HG03064 (cell line): ENCODE measurements around the gene PDZRN4.
"Not testable (repeated sequence)": the region's sequence is repeated elsewhere in the genome, so short reads cannot be mapped to it uniquely, and the experiment has no call there.

Experiments used
- ATAC-seq: cut with Tn5 transposase; IDR thresholded peaks from one replicate; pipeline ENCODE4 v1.9.1; 2021; ENCODE audit warnings: low read depth; ENCODE audit not compliant: unreplicated experiment

Gene PDZRN4

DNA sequence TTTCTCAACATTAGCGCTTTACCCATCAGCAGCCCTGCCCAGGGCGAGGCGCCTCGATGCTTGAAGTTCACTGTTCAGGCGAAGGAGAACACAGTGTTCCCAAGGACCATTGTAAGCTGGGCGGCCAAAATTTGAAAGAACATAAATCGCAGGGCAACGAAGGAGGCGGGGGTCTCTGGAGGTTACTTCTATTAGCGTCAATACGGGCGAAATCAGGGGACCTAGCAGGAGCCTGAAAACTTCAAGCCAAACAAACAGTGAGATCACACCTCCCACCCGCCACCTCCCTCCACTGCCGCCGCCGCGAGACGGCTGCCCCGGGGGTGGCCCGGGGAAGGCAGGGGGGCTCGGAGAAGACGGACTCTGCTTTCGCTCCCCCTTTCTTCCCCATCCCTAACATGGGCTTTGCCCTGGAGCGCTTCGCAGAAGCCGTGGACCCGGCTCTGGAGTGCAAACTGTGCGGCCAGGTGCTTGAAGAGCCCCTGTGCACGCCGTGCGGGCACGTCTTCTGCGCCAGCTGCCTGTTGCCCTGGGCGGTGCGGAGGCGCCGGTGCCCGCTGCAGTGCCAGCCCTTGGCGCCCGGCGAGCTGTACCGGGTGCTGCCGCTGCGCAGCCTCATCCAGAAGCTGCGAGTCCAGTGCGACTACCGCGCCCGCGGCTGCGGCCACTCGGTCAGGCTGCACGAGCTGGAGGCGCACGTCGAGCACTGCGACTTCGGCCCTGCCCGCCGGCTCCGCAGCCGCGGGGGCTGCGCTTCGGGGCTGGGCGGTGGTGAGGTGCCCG lies at the start of gene PDZRN4:
TSS of gene PDZRN4 (plus strand) at position 263 of the 783 bp plus-strand sequence.
- no peak for ATAC-seq

DNA sequence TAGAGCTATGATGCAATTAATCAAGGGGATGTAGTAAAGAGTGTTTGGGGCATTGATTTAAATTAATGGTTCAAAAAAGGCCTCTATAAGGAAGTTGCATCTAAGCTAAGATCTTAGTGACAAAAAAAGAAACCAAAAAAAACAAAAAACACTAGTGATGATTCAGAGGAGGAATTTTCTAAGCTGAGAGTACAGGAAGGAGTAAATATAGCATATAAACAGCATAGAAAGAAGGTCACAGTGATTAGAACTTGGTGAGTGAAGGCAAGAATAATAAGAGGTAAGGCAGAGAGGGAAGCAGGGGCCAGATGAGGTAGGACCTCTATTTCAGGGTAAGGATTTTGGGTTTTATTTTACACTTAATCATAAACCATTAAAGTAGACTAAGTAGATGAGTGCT lies 48.0 kb upstream of the PDZRN4 start:
- no peak for ATAC-seq

DNA sequence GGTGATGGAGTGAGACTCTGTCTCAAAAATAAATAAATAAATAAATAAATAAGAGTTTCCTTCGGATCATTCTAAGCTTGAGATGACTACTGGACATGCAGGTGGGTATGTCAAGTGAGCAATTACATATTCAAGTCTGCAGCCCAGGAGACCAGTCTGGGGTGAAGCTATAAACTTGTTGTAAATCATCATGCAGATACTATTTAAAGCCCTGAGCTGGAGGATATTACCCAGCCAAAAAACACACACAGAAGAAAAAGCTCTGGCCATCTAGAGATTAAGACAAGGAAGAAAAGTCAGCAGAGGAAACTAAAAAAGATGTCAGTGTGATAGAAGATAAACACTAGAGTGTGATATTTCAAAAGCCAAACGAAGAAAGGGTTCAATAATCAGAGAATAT lies 47.0 kb upstream of the PDZRN4 start:
- ATAC-seq: no peak

DNA sequence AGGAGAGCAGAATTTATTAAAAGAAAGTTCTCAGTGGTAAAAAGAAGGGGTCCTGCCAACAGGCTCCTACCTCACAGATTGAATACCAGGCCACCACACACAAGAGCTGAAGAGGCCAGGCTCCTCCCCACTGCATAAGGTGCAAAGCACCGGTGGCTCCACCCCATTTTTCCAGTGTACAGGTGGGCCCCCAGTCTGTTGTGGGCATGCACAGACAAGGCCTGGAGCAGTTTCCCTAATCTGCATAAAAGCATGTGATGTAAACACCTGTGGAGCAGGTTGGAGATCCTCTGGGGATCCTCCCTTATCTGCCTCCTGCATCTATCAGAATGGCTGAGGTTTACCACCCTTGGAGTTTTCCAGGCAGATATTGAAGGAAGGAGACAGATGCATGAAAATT lies 45.7 kb upstream of the PDZRN4 start:
- ATAC-seq: no peak

DNA sequence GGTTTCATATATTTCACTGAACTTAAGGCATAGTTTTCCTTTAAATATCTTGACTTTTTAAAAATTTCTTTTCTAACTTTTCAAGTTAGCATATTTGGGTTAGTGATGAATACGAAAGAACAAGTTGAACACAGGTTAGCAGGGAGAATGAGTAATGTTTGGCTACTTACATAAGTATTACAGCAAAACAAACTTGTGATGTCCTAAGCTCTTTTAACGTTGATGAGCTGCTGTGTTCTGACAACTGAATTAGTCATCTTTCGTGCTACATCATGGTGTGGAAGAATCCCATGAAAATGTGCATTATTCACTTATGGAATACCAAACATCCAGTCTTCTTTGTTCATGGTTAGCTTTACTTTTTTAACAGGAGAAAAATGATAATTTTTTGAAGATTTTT lies 36.3 kb upstream of the PDZRN4 start:
- ATAC-seq: no peak

DNA sequence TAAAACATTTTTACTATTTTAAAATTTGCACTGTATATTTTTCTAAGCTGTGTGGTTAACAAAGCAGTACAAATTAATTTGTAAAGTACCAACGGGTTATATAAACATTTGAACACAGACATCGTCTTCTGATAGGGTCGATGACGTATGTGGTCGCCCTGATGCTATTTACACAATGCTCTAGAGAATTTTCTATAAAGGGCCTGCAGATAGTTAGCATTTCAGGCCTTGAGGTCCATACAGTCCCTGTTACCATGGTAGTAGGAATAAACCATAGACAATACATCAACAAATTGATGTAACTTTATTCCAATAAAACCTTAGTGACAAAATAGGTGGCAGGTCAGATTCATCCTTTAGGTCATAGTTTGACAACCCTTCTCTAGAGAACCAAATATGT lies 25.7 kb upstream of the PDZRN4 start:
- ATAC-seq: no peak

DNA sequence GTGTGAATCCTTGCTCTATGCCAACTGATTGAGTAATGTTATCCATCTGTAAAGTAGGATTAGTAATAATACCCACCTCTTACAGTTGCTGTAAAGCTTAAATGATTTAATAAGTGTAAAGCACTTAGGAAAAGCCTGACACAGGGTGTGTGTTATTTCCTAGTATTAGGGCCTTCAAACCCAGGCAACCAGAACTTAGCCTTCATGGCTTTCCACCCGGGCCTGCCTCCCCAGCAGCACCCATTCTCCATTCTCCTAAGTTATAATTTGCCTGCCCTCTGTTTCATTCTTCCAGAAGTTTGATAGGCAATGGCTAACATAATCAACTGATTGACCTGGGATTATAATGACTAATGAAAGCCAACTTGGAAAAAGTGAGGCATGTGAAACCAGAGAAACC lies 20.4 kb upstream of the PDZRN4 start:
- no peak for ATAC-seq

DNA sequence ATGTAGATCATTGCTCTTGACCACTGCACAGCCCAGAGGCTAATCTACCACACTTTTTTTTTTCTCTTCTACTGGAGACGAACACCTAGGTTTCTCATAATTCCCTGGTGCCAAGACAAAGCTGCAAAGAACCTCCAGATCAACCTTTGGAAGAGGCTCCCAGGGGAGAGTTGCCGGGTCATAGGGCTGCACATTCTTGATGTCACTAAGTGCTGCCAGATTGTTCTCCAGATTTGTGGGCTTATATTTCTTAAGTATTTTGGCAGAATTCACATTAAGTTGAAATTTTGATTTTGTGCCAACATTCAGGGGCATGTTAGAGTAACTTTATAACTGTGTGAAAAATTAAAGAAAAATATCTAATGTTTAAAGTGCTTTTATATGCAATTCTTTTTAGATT lies 13.5 kb upstream of the PDZRN4 start:
- no peak for ATAC-seq

DNA sequence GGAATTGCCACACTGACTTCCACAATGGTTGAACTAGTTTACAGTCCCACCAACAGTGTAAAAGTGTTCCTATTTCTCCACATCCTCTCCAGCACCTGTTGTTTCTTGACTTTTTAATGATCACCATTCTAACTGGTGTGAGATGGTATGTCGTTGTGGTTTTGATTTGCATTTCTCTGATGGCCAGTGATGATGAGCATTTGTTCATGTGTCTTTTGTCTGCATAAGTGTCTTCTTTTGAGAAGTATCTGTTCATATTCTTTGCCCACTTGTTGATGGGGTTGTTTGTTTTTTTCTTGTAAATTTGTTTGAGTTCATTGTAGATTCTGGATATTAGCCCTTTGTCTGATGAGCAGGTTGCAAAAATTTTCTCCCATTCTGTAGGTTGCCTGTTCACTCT lies 8.6 kb upstream of the PDZRN4 start:
- ATAC-seq: not testable (repeated sequence)

GRCh38 chr12:41184864-41185263 lies 3.3 kb upstream of the PDZRN4 start:
- no peak for ATAC-seq

- ATAC-seq: no peak
Observed at GRCh38 chr12:41186026-41186425, 2.1 kb upstream of the PDZRN4 start.

GRCh38 chr12:41188841-41189394 lies 798 bp downstream of the PDZRN4 start:
- no peak for ATAC-seq

DNA sequence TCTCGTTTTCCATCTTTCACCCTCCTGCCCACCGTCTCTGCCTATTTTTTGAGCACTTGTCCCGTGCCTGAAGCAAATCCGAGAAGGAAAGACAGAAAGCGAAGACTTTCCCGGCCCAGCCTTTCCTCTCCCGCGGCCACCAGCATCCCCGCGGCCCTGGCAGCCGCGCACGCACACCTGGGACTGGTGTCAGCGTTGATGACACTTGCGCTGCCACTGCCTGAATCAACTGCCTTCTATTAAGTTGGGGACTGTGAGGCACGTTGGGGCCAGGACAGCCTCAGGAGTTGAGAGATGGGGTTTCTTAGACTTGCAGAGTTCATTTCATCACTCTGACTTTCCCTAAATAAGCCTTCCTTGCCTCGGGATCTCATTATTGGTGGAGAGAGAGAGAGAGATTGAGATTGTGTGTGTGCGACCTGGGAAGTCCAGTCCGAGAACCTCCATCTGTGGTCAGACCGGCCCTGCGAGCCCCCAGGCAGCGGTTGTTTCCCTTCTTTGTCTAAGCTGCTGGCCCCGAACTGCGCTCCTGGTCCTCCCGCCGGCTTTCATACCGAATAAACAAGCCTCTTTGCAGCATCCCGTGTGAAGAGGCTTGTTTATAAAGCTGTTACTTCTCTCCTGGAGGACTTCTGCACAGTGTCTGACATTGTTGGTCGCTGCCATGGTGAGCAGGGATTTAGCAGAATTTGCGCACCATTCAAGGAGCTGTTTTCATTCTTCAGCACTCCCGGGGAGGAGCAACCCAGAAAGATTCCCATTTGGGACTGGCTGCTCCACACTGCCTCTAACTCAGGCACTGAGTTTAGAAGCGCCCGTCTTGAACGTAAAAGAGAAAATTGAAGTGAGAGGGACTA lies 1.5 kb downstream of the PDZRN4 start:
- no peak for ATAC-seq

GRCh38 chr12:41190338-41190737 lies 2.2 kb downstream of the PDZRN4 start:
- ATAC-seq: no peak

DNA sequence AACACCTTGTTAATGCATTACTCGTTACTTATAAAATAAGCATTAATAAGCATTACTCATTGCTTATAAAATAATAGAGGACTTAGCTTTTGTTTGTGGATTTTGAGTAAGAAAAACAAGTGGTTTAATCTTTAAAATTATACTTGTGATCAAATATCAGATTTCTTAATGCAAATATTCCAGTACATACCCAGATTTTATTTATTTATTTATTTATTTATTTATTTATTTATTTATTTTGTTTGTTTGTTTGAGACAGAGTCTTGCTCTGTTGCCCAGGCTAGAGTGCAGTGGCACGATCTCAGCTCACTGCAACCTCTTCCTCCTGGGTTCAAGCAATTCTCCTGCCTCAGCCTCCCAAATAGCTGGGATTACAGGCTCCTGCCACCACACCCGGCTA lies 3.4 kb downstream of the PDZRN4 start:
- not testable (repeated sequence) for ATAC-seq

DNA sequence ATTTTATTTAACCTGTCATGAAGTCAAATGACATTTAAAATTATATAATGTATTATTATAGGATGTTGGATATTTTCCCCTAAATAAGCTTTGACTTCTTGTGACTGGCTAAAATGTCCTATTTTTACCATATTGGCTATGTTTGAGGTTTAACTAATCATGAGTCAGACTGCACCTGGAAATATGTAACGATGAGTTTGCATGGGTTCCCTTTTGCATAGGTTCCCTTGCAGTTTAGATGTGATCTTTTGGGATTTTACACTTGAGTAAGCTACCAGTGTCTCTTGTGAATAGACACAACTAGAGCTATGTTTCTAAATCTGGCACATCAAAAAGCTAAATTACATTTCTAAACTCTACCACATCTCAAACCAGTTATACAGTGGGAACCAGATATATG lies 5.2 kb downstream of the PDZRN4 start:
- no peak for ATAC-seq

GRCh38 chr12:41202051-41202450 lies 13.9 kb downstream of the PDZRN4 start:
- no peak for ATAC-seq

DNA sequence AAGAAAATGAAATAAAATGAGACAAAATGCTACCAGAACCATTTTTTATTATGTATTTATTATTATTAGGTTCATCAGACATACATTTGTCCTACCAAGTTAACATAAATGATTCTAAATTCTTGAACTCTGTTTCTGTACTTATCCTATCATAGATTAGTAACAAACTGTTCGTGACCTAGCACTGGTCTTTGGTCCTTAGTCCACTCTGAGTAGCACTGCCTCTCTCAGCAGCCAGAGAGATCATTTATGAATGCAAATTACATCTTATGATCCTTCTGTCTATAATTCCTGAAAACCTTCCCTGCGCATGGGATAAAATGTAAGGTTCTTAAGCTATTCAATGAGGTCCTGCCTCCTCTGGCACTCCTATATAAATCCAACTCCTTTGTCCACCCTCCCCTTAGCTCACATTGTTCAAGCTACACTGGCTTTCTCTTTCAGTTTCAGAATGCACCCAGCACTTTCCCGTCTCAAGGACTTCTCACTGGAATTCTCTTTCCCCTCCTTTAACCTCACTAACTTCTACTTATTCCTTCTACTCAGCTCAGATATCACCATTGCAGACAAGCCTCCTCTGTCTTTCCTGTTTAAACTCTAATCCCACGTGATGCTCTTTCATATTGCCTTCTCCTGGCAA lies 17.1 kb downstream of the PDZRN4 start:
- ATAC-seq: no peak

GRCh38 chr12:41206298-41206697 lies 18.2 kb downstream of the PDZRN4 start:
- no peak for ATAC-seq

GRCh38 chr12:41211448-41211847 lies 23.3 kb downstream of the PDZRN4 start:
- ATAC-seq: no peak

DNA sequence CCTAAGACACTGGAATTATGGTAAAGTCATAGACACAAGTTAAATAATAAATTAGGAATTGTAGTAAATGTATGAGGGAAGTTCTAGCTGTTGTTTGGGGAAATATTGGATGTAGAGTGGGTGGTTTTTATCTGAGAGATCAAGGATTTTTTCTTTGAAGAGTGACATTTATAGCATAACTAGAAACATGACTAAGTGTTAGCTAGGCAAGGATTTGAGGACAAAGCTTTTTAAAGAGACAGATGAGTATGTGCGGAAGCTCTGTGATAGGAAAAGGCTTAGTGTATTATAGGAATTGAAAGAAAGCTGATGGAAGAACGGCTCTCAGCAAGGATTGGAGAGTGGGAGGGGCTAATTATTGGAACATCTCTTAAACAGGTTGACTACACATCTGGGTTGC lies 24.5 kb downstream of the PDZRN4 start:
- ATAC-seq: no peak
